Spleen (tissue), 7 donors: ENCODE results near the gene GYPE.
"Not testable (repeated sequence)": the region's sequence is repeated elsewhere in the genome, so short reads cannot be mapped to it uniquely, and the experiment has no call there.

Source experiments
- CTCF ChIP-seq, 11 experiments: fragments of 200-600 bp in 7 of 11; fragments of 450-650 bp in 4 of 11; sonication (generic) in 4 of 11; IDR thresholded peaks in 8 of 11; conservative IDR thresholded peaks in 3 of 11; 1 replicate in 7 of 11; 2 replicates in 4 of 11; pipeline versions ENCODE4 v1.4.0 to v1.8.0; 2016 to 2021; ENCODE audit warnings: antibody characterized with exemption in 11 of 11, inconsistent platforms in 4 of 11, mild to moderate bottlenecking in 1 of 11
- POLR2A ChIP-seq, 3 donors: fragments of 450-650 bp; IDR thresholded peaks; one replicate each; pipeline ENCODE4 v1.5.1; 2017; ENCODE audit warnings: antibody characterized with exemption in 3 of 3, mild to moderate bottlenecking in 1 of 3
- POLR2AphosphoS5 ChIP-seq, 3 donors: sonication (generic); formaldehyde crosslinking; IDR thresholded peaks; one replicate each; pipeline ENCODE4 v1.5.1; 2017; ENCODE audit warnings: antibody characterized with exemption in 3 of 3
- donor health status: DM: no; HTN: no; CAD: no; lungs with moderate emphysema.
- donor health status: DM: no; HTN: no; CAD: no.
- donor health status: DM: no; HTN: no; CAD: no.

GRCh38 chr4:143870523-143871268 is 34.7 kb downstream of the GYPE start:
- not testable (repeated sequence) for TF ChIP-seq POLR2AphosphoS5 (IDR thresholded peaks at IDR 0.05); POLR2A (IDR thresholded peaks at IDR 0.05); CTCF (IDR thresholded peaks at IDR 0.05 in 8 of 11, conservative IDR thresholded peaks at IDR 0.05 in 3 of 11)
